KOPT-K1 (cell line): ENCODE measurements around the gene PIP5K1B.

Source experiments
- H3K27ac ChIP-seq: fragments of 200-600 bp; sonication (generic); 2 replicates; pipeline ENCODE4 v1.5.1; 2016; ENCODE audit warnings: antibody characterized with exemption, mild to moderate bottlenecking, low read depth, low read length; ENCODE audit not compliant: poor library complexity, severe bottlenecking
- H3K36me3 ChIP-seq: fragments of 200-600 bp; sonication (generic); 2 replicates; pipeline ENCODE4 v1.5.1; 2017; ENCODE audit warnings: antibody characterized with exemption, mild to moderate bottlenecking, low read length, moderate library complexity; ENCODE audit not compliant: insufficient read depth
- H3K9me3 ChIP-seq: fragments of 200-600 bp; sonication (generic); 2 replicates; pipeline ENCODE4 v1.5.1; 2017; ENCODE audit warnings: antibody characterized with exemption, low read length, mild to moderate bottlenecking; ENCODE audit not compliant: insufficient read depth, poor library complexity, severe bottlenecking

PIP5K1B gene

GRCh38 chr9:68847765-68848164 is 142.7 kb downstream of the PIP5K1B start:
- Histone ChIP-seq H3K27ac (no peak overlapping the region), H3K9me3 (no peaks in the 10 kb centered on the region)

GRCh38 chr9:68851657-68852056 is 146.6 kb downstream of the PIP5K1B start:
- H3K9me3 ChIP-seq: no peaks in the 10 kb centered on the region
- H3K36me3 ChIP-seq: no peaks in the 10 kb centered on the region
- H3K27ac ChIP-seq: no peak overlapping the region

More at GRCh38 chr9:68847765-68848164, 142.7 kb downstream of the PIP5K1B start:
- H3K36me3 ChIP-seq: no peaks in the 10 kb centered on the region

GRCh38 chr9:68852941-68853340 is 147.9 kb downstream of the PIP5K1B start:
- Histone ChIP-seq H3K36me3 (no peaks in the 10 kb centered on the region), H3K9me3 (no peaks in the 10 kb centered on the region), H3K27ac (no peak overlapping the region)

- H3K9me3 ChIP-seq: no peaks in the 10 kb centered on the region
- no peak overlapping the region for H3K27ac ChIP-seq
- no peaks in the 10 kb centered on the region for H3K36me3 ChIP-seq
Measured at GRCh38 chr9:68859347-68859746, 154.3 kb downstream of the PIP5K1B start.

GRCh38 chr9:68860419-68860818 is 155.4 kb downstream of the PIP5K1B start:
- Histone ChIP-seq H3K9me3 (no peaks in the 10 kb centered on the region), H3K36me3 (no peaks in the 10 kb centered on the region), H3K27ac (no peak overlapping the region)

- H3K9me3 ChIP-seq: no peaks in the 10 kb centered on the region
- no peaks in the 10 kb centered on the region for H3K36me3 ChIP-seq
- no peak overlapping the region for H3K27ac ChIP-seq
Measured at GRCh38 chr9:68861436-68861835, 156.4 kb downstream of the PIP5K1B start.

- Histone ChIP-seq H3K36me3 (no peaks in the 10 kb centered on the region), H3K27ac (no peak overlapping the region), H3K9me3 (no peaks in the 10 kb centered on the region)
Measured at GRCh38 chr9:68867066-68867465, 162.0 kb downstream of the PIP5K1B start.

GRCh38 chr9:68869022-68869421 is 164.0 kb downstream of the PIP5K1B start:
- no peaks in the 10 kb centered on the region for H3K36me3 ChIP-seq
- H3K27ac ChIP-seq: no peak overlapping the region
- H3K9me3 ChIP-seq: no peaks in the 10 kb centered on the region

GRCh38 chr9:68870086-68870485 is 165.0 kb downstream of the PIP5K1B start:
- Histone ChIP-seq H3K36me3 (no peaks in the 10 kb centered on the region), H3K9me3 (no peaks in the 10 kb centered on the region), H3K27ac (no peak overlapping the region)

GRCh38 chr9:68871236-68871635 is 166.2 kb downstream of the PIP5K1B start:
- Histone ChIP-seq H3K27ac (no peak overlapping the region), H3K36me3 (no peaks in the 10 kb centered on the region), H3K9me3 (no peaks in the 10 kb centered on the region)

- no peak overlapping the region for H3K27ac ChIP-seq
- no peaks in the 10 kb centered on the region for H3K9me3 ChIP-seq
- no peaks in the 10 kb centered on the region for H3K36me3 ChIP-seq
Measured at GRCh38 chr9:68872026-68872501, 167.0 kb downstream of the PIP5K1B start.

GRCh38 chr9:68873179-68873578 is 168.1 kb downstream of the PIP5K1B start:
- Histone ChIP-seq H3K9me3 (no peaks in the 10 kb centered on the region), H3K27ac (no peak overlapping the region)

GRCh38 chr9:68876273-68876672 is 171.2 kb downstream of the PIP5K1B start:
- Histone ChIP-seq H3K9me3 (no peaks in the 10 kb centered on the region), H3K36me3 (no peaks in the 10 kb centered on the region), H3K27ac (no peak overlapping the region)

More at GRCh38 chr9:68873179-68873578, 168.1 kb downstream of the PIP5K1B start:
- H3K36me3 ChIP-seq: no peaks in the 10 kb centered on the region

GRCh38 chr9:68876681-68877080 is 171.6 kb downstream of the PIP5K1B start:
- Histone ChIP-seq H3K36me3 (no peaks in the 10 kb centered on the region), H3K9me3 (no peaks in the 10 kb centered on the region), H3K27ac (no peak overlapping the region)

- H3K27ac ChIP-seq: no peak overlapping the region
- H3K36me3 ChIP-seq: no peaks in the 10 kb centered on the region
- H3K9me3 ChIP-seq: no peaks in the 10 kb centered on the region
Measured at GRCh38 chr9:68877219-68877618, 172.2 kb downstream of the PIP5K1B start.

- Histone ChIP-seq H3K27ac (no peak overlapping the region), H3K9me3 (no peaks in the 10 kb centered on the region), H3K36me3 (no peaks in the 10 kb centered on the region)
Measured at GRCh38 chr9:68878450-68878849, 173.4 kb downstream of the PIP5K1B start.
